H9 (cell line): ENCODE measurements around the gene OPRD1. TPM values are rescaled to one million over a fixed set of nuclear protein-coding genes. Genes with fewer than 3 reads are reported as not detected.
A peak's percentile ranks its signal among the peaks of the same experiment; 100 is the strongest.

Source experiments
- DNase-seq: peaks from one replicate; pipeline ENCODE4 v3.0.0-alpha.2; 2017
- H2AFZ ChIP-seq: one replicate; pipeline ENCODE4 v1.6.1; 2013; ENCODE audit warnings: mild to moderate bottlenecking, low read length, control low read depth, moderate library complexity
- H2AK5ac ChIP-seq: 2 replicates; pipeline ENCODE4 v1.6.1; 2013; ENCODE audit warnings: low read length, control low read depth, mixed read lengths; ENCODE audit not compliant: insufficient read length
- H2BK120ac ChIP-seq: one replicate; pipeline ENCODE4 v1.6.1; 2013; ENCODE audit warnings: low read depth, mild to moderate bottlenecking, low read length, control low read depth, inconsistent platforms; ENCODE audit not compliant: poor library complexity, severe bottlenecking
- H2BK12ac ChIP-seq: 2 replicates; pipeline ENCODE4 v1.6.1; 2013; ENCODE audit warnings: low read length, control low read depth, mixed read lengths, low read depth; ENCODE audit not compliant: insufficient read length
- H2BK15ac ChIP-seq: 2 replicates; pipeline ENCODE4 v1.6.1; 2013; ENCODE audit warnings: low read depth, low read length, control low read depth
- H2BK20ac ChIP-seq: one replicate; pipeline ENCODE4 v1.6.1; 2013; ENCODE audit warnings: low read depth, mild to moderate bottlenecking, low read length, control low read depth, inconsistent platforms; ENCODE audit not compliant: poor library complexity, severe bottlenecking
- H2BK5ac ChIP-seq: 2 replicates; pipeline ENCODE4 v1.6.1; 2013; ENCODE audit warnings: low read length, control low read depth, mixed read lengths; ENCODE audit not compliant: insufficient read length
- H3K14ac ChIP-seq: 2 replicates; pipeline ENCODE4 v1.6.1; 2013; ENCODE audit warnings: low read length, control low read depth; ENCODE audit not compliant: insufficient read depth
- H3K18ac ChIP-seq: 2 replicates; pipeline ENCODE4 v1.6.1; 2013; ENCODE audit warnings: low read depth, mild to moderate bottlenecking, mixed read lengths, low read length, control low read depth; ENCODE audit not compliant: insufficient read length
- H3K23ac ChIP-seq: 2 replicates; pipeline ENCODE4 v1.6.1; 2013; ENCODE audit warnings: low read length, control low read depth, mixed read lengths, low read depth; ENCODE audit not compliant: insufficient read length
- H3K23me2 ChIP-seq: 2 replicates; pipeline ENCODE4 v1.6.1; 2013; ENCODE audit warnings: low read depth, mild to moderate bottlenecking, mixed read lengths, low read length, control low read depth; ENCODE audit not compliant: insufficient read length, poor library complexity, severe bottlenecking
- H3K27ac ChIP-seq: 2 replicates; pipeline ENCODE4 v1.5.1; 2013; ENCODE audit warnings: low read length, control low read depth, mixed read lengths, low read depth; ENCODE audit not compliant: insufficient read length
- H3K27me3 ChIP-seq: 2 replicates; pipeline ENCODE4 v1.6.1; 2013; ENCODE audit warnings: low read length, control low read depth, inconsistent platforms; ENCODE audit not compliant: insufficient read depth
- H3K4ac ChIP-seq: 2 replicates; pipeline ENCODE4 v1.6.1; 2013; ENCODE audit warnings: low read depth, mild to moderate bottlenecking, control low read depth, inconsistent platforms, low read length, moderate library complexity
- H3K4me1 ChIP-seq: 2 replicates; pipeline ENCODE4 v1.6.1; 2013; ENCODE audit warnings: low read length, control low read depth, inconsistent platforms; ENCODE audit not compliant: insufficient read depth
- H3K4me2 ChIP-seq: 2 replicates; pipeline ENCODE4 v1.6.1; 2013; ENCODE audit warnings: low read length, control low read depth, mixed read lengths; ENCODE audit not compliant: insufficient read length, insufficient read depth
- H3K56ac ChIP-seq: 2 replicates; pipeline ENCODE4 v1.6.1; 2013; ENCODE audit warnings: low read depth, mild to moderate bottlenecking, mixed read lengths, low read length, control low read depth; ENCODE audit not compliant: insufficient read length
- H3K79me1 ChIP-seq: 2 replicates; pipeline ENCODE4 v1.6.1; 2013; ENCODE audit warnings: low read depth, mild to moderate bottlenecking, moderate library complexity, low read length, control low read depth, inconsistent platforms; ENCODE audit not compliant: insufficient read depth, poor library complexity, severe bottlenecking
- H3K79me2 ChIP-seq: 2 replicates; pipeline ENCODE4 v1.6.1; 2013; ENCODE audit warnings: low read length, control low read depth, inconsistent platforms; ENCODE audit not compliant: insufficient read depth
- H3K9ac ChIP-seq: 2 replicates; pipeline ENCODE4 v1.6.1; 2013; ENCODE audit warnings: low read length, control low read depth, mixed read lengths; ENCODE audit not compliant: insufficient read length; ENCODE audit errors: extremely low read depth
- H3K9me3 ChIP-seq: one replicate; pipeline ENCODE4 v1.6.1; 2013; ENCODE audit warnings: low read depth, low read length, inconsistent platforms; ENCODE audit not compliant: control insufficient read depth
- H3T11ph ChIP-seq: one replicate; pipeline ENCODE4 v1.6.1; 2013; ENCODE audit warnings: mild to moderate bottlenecking, low read length, control low read depth, inconsistent platforms
- H4K20me1 ChIP-seq: one replicate; pipeline ENCODE4 v1.6.1; 2013; ENCODE audit not compliant: control insufficient read depth, insufficient read length, insufficient read depth
- H4K5ac ChIP-seq: 2 replicates; pipeline ENCODE4 v1.6.1; 2013; ENCODE audit warnings: low read depth, mild to moderate bottlenecking, mixed read lengths, low read length, control low read depth; ENCODE audit not compliant: insufficient read length
- H4K8ac ChIP-seq: replicated peaks from 2 replicates; pipeline ENCODE4 v1.6.1; 2013; ENCODE audit warnings: low read length, control low read depth, mixed read lengths, low read depth; ENCODE audit not compliant: insufficient read length
- H4K91ac ChIP-seq: 2 replicates; pipeline ENCODE4 v1.6.1; 2013; ENCODE audit warnings: low read depth, mild to moderate bottlenecking, moderate library complexity, mixed read lengths, low read length, control low read depth; ENCODE audit not compliant: insufficient read length
- H3K27ac Mint-ChIP-seq, 3 experiments: 2 replicates in 2 of 3; 3 replicates in 1 of 3; pipeline ENCODE4 v1.8.0; 2020 to 2021; ENCODE audit warnings: mixed read lengths in 3 of 3, mild to moderate bottlenecking in 1 of 3, moderate library complexity in 1 of 3
- H3K27me3 Mint-ChIP-seq: 2 replicates; pipeline ENCODE4 v1.8.0; 2021; ENCODE audit warnings: low read depth, mild to moderate bottlenecking, moderate library complexity, mixed read lengths
- H3K36me3 Mint-ChIP-seq, 3 experiments: 2 replicates in 2 of 3; 3 replicates in 1 of 3; pipeline ENCODE4 v1.8.0; 2020 to 2021; ENCODE audit warnings: low read depth in 3 of 3, mixed read lengths in 3 of 3; ENCODE audit not compliant: insufficient read depth in 1 of 3
- H3K4me1 Mint-ChIP-seq, 2 experiments: 2 replicates each; pipeline ENCODE4 v1.8.0; 2020; ENCODE audit warnings: mixed read lengths in 2 of 2
- H3K4me3 Mint-ChIP-seq, 2 experiments: 2 replicates in 1 of 2; 3 replicates in 1 of 2; pipeline ENCODE4 v1.8.0; 2020 to 2021; ENCODE audit warnings: mild to moderate bottlenecking in 2 of 2, mixed read lengths in 2 of 2, moderate library complexity in 1 of 2
- H3K9me3 Mint-ChIP-seq, 2 experiments: 2 replicates in 1 of 2; 3 replicates in 1 of 2; pipeline ENCODE4 v1.8.0; 2020; ENCODE audit warnings: mild to moderate bottlenecking in 2 of 2, mixed read lengths in 2 of 2, moderate library complexity in 1 of 2
- CTCF ChIP-seq: fragments of 200-600 bp; sonication (generic); conservative IDR thresholded peaks from 3 replicates; pipeline ENCODE4 v1.8.0; 2021; ENCODE audit warnings: antibody characterized with exemption, mild to moderate bottlenecking
- WGBS: extraction: QIAGEN DNeasy Blood & Tissue Kit; methylation state at CpG from one replicate; pipeline ENCODE4 v1.1.7; 2013; ENCODE audit warnings: missing lambda C conversion rate, low lambda C conversion rate, mixed read lengths; ENCODE audit not compliant: insufficient read length; ENCODE audit errors: extremely low coverage; 5-methylcytosine and 5-hydroxymethylcytosine counted together
- total RNA-seq: library from RNA; stranded (reverse); gene quantifications from 2 replicates; pipeline ENCODE4 v1.2.1, GENCODE V29; 2021

The OPRD1 gene
- total RNA-seq, 1 experiment from 2014 or later, result 1.8 TPM

- H2BK120ac ChIP-seq, result no peak overlapping the region
These were observed 65.3 kb downstream of the OPRD1 start for GRCh38 chr1:28877132-28877781.

More at GRCh38 chr1:28877132-28877781, 65.3 kb downstream of the OPRD1 start:
- no peaks in the 10 kb centered on the region for H4K20me1 ChIP-seq
- H3K4ac ChIP-seq, result no peak overlapping the region
- WGBS, result no CpG with 5 or more reads among the region's 18 CpGs
- H2AFZ ChIP-seq, result no peak overlapping the region
- no peaks in the 10 kb centered on the region for H3K4me1 ChIP-seq
- TF ChIP-seq CTCF, result peak; percentile 98
- H3K18ac ChIP-seq, result no peak overlapping the region
- Mint-ChIP-seq H3K27ac (no peak overlapping the region), H3K9me3 (no peaks in the 10 kb centered on the region; a peak in 1 of 5 replicates), H3K36me3 (no peaks in the 10 kb centered on the region), H3K4me1 (peaks cover 6 to 12% of the 10 kb centered on the region in 2 experiments), H3K27me3 (peaks cover 6% of the 10 kb centered on the region), H3K4me3 (0 out of 5 replicates have a peak overlapping the region, but pooled peaks of 1 of the 2 experiments have one; percentile 8)
- H3K9ac ChIP-seq, result no peak overlapping the region
- no peak overlapping the region for H3K23ac ChIP-seq
- peak overlapping the region; percentile 19 for H3K4me2 ChIP-seq
- H2BK5ac ChIP-seq, result no peak overlapping the region
- H2BK15ac ChIP-seq, result no peak overlapping the region
- no peak overlapping the region for H3K56ac ChIP-seq
- no peak overlapping the region for H2AK5ac ChIP-seq
- H3K27ac ChIP-seq, result no peak overlapping the region
- no peak overlapping the region for H4K91ac ChIP-seq
- H4K8ac ChIP-seq, result no peak overlapping the region
- H4K5ac ChIP-seq, result no peak overlapping the region
- H3K9me3 ChIP-seq, result no peaks in the 10 kb centered on the region
- H3K23me2 ChIP-seq, result peaks cover 4% of the 10 kb centered on the region
- H3T11ph ChIP-seq, result no peak overlapping the region
- H3K14ac ChIP-seq, result no peak overlapping the region
- H2BK12ac ChIP-seq, result no peak overlapping the region
- no peaks in the 10 kb centered on the region for H3K27me3 ChIP-seq
- H3K79me1 ChIP-seq, result no peaks in the 10 kb centered on the region
- H2BK20ac ChIP-seq, result no peak overlapping the region
- H3K79me2 ChIP-seq, result no peaks in the 10 kb centered on the region
- peak; percentile 82 for DNase-seq
